ENCODE data around the gene GALC.

GALC gene

DNA sequence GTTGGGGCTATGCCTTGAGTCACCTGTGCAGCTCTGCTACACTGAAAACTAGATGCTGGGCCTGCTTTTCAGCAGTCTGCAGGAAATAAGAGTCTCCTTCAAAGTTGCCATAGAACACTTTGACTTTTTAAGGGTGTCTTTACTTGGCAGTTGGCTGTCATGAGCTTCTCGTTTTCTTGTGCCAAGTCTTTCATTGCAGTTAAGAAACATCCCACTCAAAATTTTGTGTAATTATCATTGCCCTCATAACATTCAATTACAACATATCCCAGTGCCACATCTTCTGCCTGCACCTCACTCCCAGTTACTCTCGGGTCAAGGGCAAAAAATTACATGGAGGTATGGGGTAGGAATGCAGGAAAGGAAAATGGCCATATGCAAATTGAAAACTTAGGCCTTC, 41.1 kb upstream of the GALC start:
- TF ChIP-seq CTCF (IDR thresholded peaks at IDR 0.05): no peak
- H3K27ac ChIP-seq: no peak overlapping the region
- H3K4me1 ChIP-seq: no peaks in the 10 kb centered on the region
- H3K27me3 ChIP-seq (ENCODE audit: control insufficient read depth, insufficient read depth, low read length): no peaks in the 10 kb centered on the region
- no peak overlapping the region for H3K4me3 ChIP-seq (ENCODE audit: low read depth, low read length)
- no peaks in the 10 kb centered on the region for H3K36me3 ChIP-seq (ENCODE audit: control insufficient read depth, insufficient read depth, low read length)
- H3K9ac ChIP-seq: no peak overlapping the region
- H3K79me2 ChIP-seq: no peaks in the 10 kb centered on the region
- no peaks in the 10 kb centered on the region for H3K9me3 ChIP-seq (ENCODE audit: control insufficient read depth, low read length)
- H2AFZ ChIP-seq: no peak overlapping the region
- H3K4me2 ChIP-seq (ENCODE audit: low read length): no peak overlapping the region

GRCh38 chr14:88032373-88032772, 39.4 kb upstream of the GALC start:
- Histone ChIP-seq H2AFZ (no peak overlapping the region), H3K36me3 (ENCODE audit: control insufficient read depth, insufficient read depth, low read length) (no peaks in the 10 kb centered on the region), H3K4me3 (ENCODE audit: low read depth, low read length) (no peak overlapping the region), H3K27me3 (ENCODE audit: control insufficient read depth, insufficient read depth, low read length) (no peaks in the 10 kb centered on the region), H3K4me1 (no peaks in the 10 kb centered on the region), H3K79me2 (no peaks in the 10 kb centered on the region), H3K9me3 (ENCODE audit: control insufficient read depth, low read length) (no peaks in the 10 kb centered on the region), H3K9ac (no peak overlapping the region), H3K27ac (no peak overlapping the region), H3K4me2 (ENCODE audit: low read length) (no peak overlapping the region)
- no peak for TF ChIP-seq CTCF (IDR thresholded peaks at IDR 0.05)

- no peak overlapping the region for H3K27ac ChIP-seq
- H2AFZ ChIP-seq: no peak overlapping the region
- no peaks in the 10 kb centered on the region for H3K36me3 ChIP-seq (ENCODE audit: control insufficient read depth, insufficient read depth, low read length)
- H3K9ac ChIP-seq: no peak overlapping the region
- H3K4me2 ChIP-seq (ENCODE audit: low read length): no peak overlapping the region
- TF ChIP-seq CTCF (IDR thresholded peaks at IDR 0.05): no peak
- no peaks in the 10 kb centered on the region for H3K27me3 ChIP-seq (ENCODE audit: control insufficient read depth, insufficient read depth, low read length)
- H3K9me3 ChIP-seq (ENCODE audit: control insufficient read depth, low read length): no peaks in the 10 kb centered on the region
- no peaks in the 10 kb centered on the region for H3K79me2 ChIP-seq
- H3K4me3 ChIP-seq (ENCODE audit: low read depth, low read length): no peak overlapping the region
- H3K4me1 ChIP-seq: no peaks in the 10 kb centered on the region
Observed at GRCh38 chr14:88030892-88031291, 37.9 kb upstream of the GALC start.

GRCh38 chr14:88030079-88030478, 37.1 kb upstream of the GALC start:
- no peaks in the 10 kb centered on the region for H3K27me3 ChIP-seq (ENCODE audit: control insufficient read depth, insufficient read depth, low read length)
- no peak overlapping the region for H3K4me2 ChIP-seq (ENCODE audit: low read length)
- H3K9ac ChIP-seq: no peak overlapping the region
- no peak overlapping the region for H3K27ac ChIP-seq
- H2AFZ ChIP-seq: no peak overlapping the region
- H3K4me3 ChIP-seq (ENCODE audit: low read depth, low read length): no peak overlapping the region
- TF ChIP-seq CTCF (IDR thresholded peaks at IDR 0.05): no peak
- no peaks in the 10 kb centered on the region for H3K4me1 ChIP-seq
- no peaks in the 10 kb centered on the region for H3K79me2 ChIP-seq
- no peaks in the 10 kb centered on the region for H3K9me3 ChIP-seq (ENCODE audit: control insufficient read depth, low read length)
- H3K36me3 ChIP-seq (ENCODE audit: control insufficient read depth, insufficient read depth, low read length): no peaks in the 10 kb centered on the region

DNA sequence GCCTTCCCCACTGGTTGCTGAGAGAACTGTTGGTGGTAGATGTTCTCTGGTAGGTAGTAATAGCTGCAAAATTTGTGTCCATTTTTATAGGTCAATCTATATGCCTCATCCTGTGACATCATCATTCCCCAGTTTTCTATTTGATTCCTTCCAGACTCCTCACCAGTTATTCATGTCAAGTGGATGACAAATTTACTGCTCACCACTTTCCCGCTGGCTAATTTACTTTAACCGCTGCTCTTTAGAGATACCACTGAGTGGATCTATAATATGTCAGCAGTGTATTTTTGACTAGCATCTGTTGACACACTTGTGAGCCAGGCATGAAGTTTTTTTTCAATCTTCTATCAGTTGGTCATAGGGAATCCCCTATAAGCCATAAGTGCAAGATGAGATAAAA, 36.5 kb upstream of the GALC start:
- Histone ChIP-seq H3K9ac (no peak overlapping the region), H3K36me3 (ENCODE audit: control insufficient read depth, insufficient read depth, low read length) (no peaks in the 10 kb centered on the region), H3K9me3 (ENCODE audit: control insufficient read depth, low read length) (no peaks in the 10 kb centered on the region), H3K27ac (no peak overlapping the region), H3K4me3 (ENCODE audit: low read depth, low read length) (no peak overlapping the region), H3K4me2 (ENCODE audit: low read length) (no peak overlapping the region), H3K79me2 (no peaks in the 10 kb centered on the region), H2AFZ (no peak overlapping the region), H3K27me3 (ENCODE audit: control insufficient read depth, insufficient read depth, low read length) (no peaks in the 10 kb centered on the region), H3K4me1 (no peaks in the 10 kb centered on the region)
- TF ChIP-seq CTCF (IDR thresholded peaks at IDR 0.05): no peak
